Ishikawa (cell line): ENCODE results near the gene CHD9NB.

Source experiments
- CEBPB ChIP-seq: IDR thresholded peaks from 2 replicates; pipeline ENCODE4 v1.6.1; 2012
- CREB1 ChIP-seq: IDR thresholded peaks from 2 replicates; pipeline ENCODE4 v1.6.1; 2012; ENCODE audit warnings: low read depth
- EGR1 ChIP-seq: IDR thresholded peaks from 2 replicates; pipeline ENCODE4 v1.6.1; 2012
- EP300 ChIP-seq: IDR thresholded peaks from 2 replicates; pipeline ENCODE4 v1.6.1; 2012; ENCODE audit warnings: borderline replicate concordance
- NFIC ChIP-seq: IDR thresholded peaks from 2 replicates; pipeline ENCODE4 v1.6.1; 2012
- RAD21 ChIP-seq: IDR thresholded peaks from 2 replicates; pipeline ENCODE4 v1.6.1; 2012; ENCODE audit warnings: low read depth
- REST ChIP-seq: IDR thresholded peaks from 2 replicates; pipeline ENCODE4 v1.6.1; 2012; ENCODE audit warnings: low read depth, mild to moderate bottlenecking
- TAF1 ChIP-seq: IDR thresholded peaks from 2 replicates; pipeline ENCODE4 v1.6.1; 2012; ENCODE audit warnings: low read depth, mild to moderate bottlenecking
- TCF12 ChIP-seq: IDR thresholded peaks from 2 replicates; pipeline ENCODE4 v1.6.1; 2012; ENCODE audit warnings: low read depth
- YY1 ChIP-seq: IDR thresholded peaks from 2 replicates; pipeline ENCODE4 v1.6.1; 2012; ENCODE audit warnings: low read depth
- ZBTB7A ChIP-seq: IDR thresholded peaks from 2 replicates; pipeline ENCODE4 v1.6.1; 2012; ENCODE audit warnings: low read depth
- TF ChIP-seq, protein P1 (sequence below): IDR thresholded peaks from 2 replicates; pipeline ENCODE4 v1.6.1; 2012
- TF ChIP-seq, protein P2 (sequence below): IDR thresholded peaks from 2 replicates; pipeline ENCODE4 v1.6.1; 2012

DNA sequence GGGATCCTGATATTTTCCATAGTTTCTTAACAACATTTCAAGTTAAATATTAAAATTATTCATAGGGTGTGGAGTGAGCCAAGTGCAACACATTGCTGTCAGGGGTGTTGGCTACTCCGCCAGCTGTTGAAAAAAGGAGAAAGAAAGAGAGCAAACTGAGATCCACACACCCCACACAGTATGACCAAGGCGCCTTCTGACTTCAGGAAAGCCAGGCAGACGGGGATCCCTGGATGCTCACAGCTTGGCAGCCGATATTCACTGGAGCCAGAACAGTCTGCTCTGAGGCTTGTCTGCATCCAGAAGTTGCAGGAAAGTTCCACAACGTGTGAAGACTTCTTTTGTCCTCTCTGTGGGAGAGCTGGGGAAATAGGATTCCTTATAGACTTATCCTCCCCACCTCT, 9.3 kb downstream of the CHD9NB start:
- TF ChIP-seq EGR1 = no peak
- no peak for TF ChIP-seq TAF1
- no peak for TF ChIP-seq REST
- TF ChIP-seq, protein P1, sequence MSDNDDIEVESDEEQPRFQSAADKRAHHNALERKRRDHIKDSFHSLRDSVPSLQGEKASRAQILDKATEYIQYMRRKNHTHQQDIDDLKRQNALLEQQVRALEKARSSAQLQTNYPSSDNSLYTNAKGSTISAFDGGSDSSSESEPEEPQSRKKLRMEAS = no peak
- no peak for TF ChIP-seq CREB1
- no peak for TF ChIP-seq EP300
- TF ChIP-seq, protein P2, sequence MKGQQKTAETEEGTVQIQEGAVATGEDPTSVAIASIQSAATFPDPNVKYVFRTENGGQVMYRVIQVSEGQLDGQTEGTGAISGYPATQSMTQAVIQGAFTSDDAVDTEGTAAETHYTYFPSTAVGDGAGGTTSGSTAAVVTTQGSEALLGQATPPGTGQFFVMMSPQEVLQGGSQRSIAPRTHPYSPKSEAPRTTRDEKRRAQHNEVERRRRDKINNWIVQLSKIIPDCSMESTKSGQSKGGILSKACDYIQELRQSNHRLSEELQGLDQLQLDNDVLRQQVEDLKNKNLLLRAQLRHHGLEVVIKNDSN = no peak
- no peak for TF ChIP-seq NFIC
- no peak for TF ChIP-seq YY1
- no peak for TF ChIP-seq RAD21
- TF ChIP-seq ZBTB7A = no peak
- TF ChIP-seq CEBPB = no peak
- no peak for TF ChIP-seq TCF12
